HepG2 (cell line): ENCODE data around the gene JOSD1. TPM values are rescaled to one million over a fixed set of nuclear protein-coding genes. Genes with fewer than 3 reads are reported as not detected.

Experiments
- ATF3 ChIP-seq: sonication (generic); formaldehyde crosslinking; IDR thresholded peaks from 2 replicates; pipeline ENCODE4 v1.4.0; 2020; ENCODE audit warnings: missing genetic modification reagents
- DR1 ChIP-seq: sonication (generic); formaldehyde crosslinking; IDR thresholded peaks from 2 replicates; pipeline ENCODE4 v1.8.0; 2021; ENCODE audit warnings: mild to moderate bottlenecking, missing genetic modification reagents, inconsistent platforms
- KLF12 ChIP-seq: sonication (generic); formaldehyde crosslinking; IDR thresholded peaks from 2 replicates; pipeline ENCODE4 v1.4.0; 2020; ENCODE audit warnings: missing genetic modification reagents, borderline replicate concordance
- NKX3-1 ChIP-seq: sonication (generic); formaldehyde crosslinking; IDR thresholded peaks from 2 replicates; pipeline ENCODE4 v1.5.0; 2020; ENCODE audit warnings: missing genetic modification reagents
- SP1 ChIP-seq, 2 experiments: fragments of 450-650 bp in 1 of 2; sonication (generic) in 1 of 2; formaldehyde crosslinking in 1 of 2; IDR thresholded peaks; 2 replicates each; pipeline versions ENCODE4 v1.4.0 to v1.6.1; 2016 to 2020; ENCODE audit warnings: missing genetic modification reagents in 1 of 2
- STAT6 ChIP-seq: sonication (generic); formaldehyde crosslinking; IDR thresholded peaks from 2 replicates; pipeline ENCODE4 v1.4.0; 2020; ENCODE audit warnings: missing genetic modification reagents, mild to moderate bottlenecking, borderline replicate concordance
- ZFP91 ChIP-seq: sonication (generic); formaldehyde crosslinking; IDR thresholded peaks from 2 replicates; pipeline ENCODE4 v1.9.0; 2022; ENCODE audit warnings: missing genetic modification reagents, mild to moderate bottlenecking, borderline replicate concordance
- ZNF281 ChIP-seq: sonication (generic); formaldehyde crosslinking; IDR thresholded peaks from 2 replicates; pipeline ENCODE4 v1.4.0; 2020; ENCODE audit warnings: missing genetic modification reagents, borderline replicate concordance
- ZNF441 ChIP-seq: sonication (generic); formaldehyde crosslinking; IDR thresholded peaks from 2 replicates; pipeline ENCODE4 v1.7.0; 2021; ENCODE audit warnings: missing genetic modification reagents, borderline replicate concordance
- ZNF670 ChIP-seq: sonication (generic); formaldehyde crosslinking; IDR thresholded peaks from 2 replicates; pipeline ENCODE4 v1.8.0; 2022; ENCODE audit warnings: mild to moderate bottlenecking, missing genetic modification reagents, borderline replicate concordance
- ZNF687 ChIP-seq: sonication (generic); formaldehyde crosslinking; IDR thresholded peaks from 2 replicates; pipeline ENCODE4 v1.5.1; 2020; ENCODE audit warnings: mild to moderate bottlenecking, missing genetic modification reagents, moderate library complexity
- polyA plus RNA-seq, 8 experiments: library from polyadenylated mRNA; depleted of rRNA in 3 of 8; stranded (reverse) in 7 of 8; unstranded in 1 of 8; fragments of >200 nt; fragmentation: Illumina TruSeq in 4 of 8; extraction: Trizol in 4 of 8; gene quantifications; 2 replicates each; pipeline versions ENCODE4 v1.2.1 to v1.2.3, GENCODE V29; 2011 to 2016; ENCODE audit warnings: low read depth in 4 of 8, missing spikeins in 1 of 8, mixed read lengths in 1 of 8; ENCODE audit not compliant: insufficient read depth in 1 of 8
- total RNA-seq, 5 experiments: library from RNA; depleted of rRNA; stranded (reverse); fragments of >200 nt; fragmentation: Illumina TruSeq; extraction: Trizol; gene quantifications; 2 replicates each; pipeline ENCODE4 v1.2.3, GENCODE V29; 2016; ENCODE audit warnings: low read depth in 1 of 5
- TF ChIP-seq, protein P1 (sequence below): sonication (generic); formaldehyde crosslinking; IDR thresholded peaks from 2 replicates; pipeline ENCODE4 v1.4.0; 2020; ENCODE audit warnings: missing genetic modification reagents

Gene JOSD1
- total and polyA plus RNA-seq, 2 of the 13 experiments (the other 11 are each of a cell fraction or from before 2014, with no cell fraction given): 31.7 to 38.4 TPM

DNA sequence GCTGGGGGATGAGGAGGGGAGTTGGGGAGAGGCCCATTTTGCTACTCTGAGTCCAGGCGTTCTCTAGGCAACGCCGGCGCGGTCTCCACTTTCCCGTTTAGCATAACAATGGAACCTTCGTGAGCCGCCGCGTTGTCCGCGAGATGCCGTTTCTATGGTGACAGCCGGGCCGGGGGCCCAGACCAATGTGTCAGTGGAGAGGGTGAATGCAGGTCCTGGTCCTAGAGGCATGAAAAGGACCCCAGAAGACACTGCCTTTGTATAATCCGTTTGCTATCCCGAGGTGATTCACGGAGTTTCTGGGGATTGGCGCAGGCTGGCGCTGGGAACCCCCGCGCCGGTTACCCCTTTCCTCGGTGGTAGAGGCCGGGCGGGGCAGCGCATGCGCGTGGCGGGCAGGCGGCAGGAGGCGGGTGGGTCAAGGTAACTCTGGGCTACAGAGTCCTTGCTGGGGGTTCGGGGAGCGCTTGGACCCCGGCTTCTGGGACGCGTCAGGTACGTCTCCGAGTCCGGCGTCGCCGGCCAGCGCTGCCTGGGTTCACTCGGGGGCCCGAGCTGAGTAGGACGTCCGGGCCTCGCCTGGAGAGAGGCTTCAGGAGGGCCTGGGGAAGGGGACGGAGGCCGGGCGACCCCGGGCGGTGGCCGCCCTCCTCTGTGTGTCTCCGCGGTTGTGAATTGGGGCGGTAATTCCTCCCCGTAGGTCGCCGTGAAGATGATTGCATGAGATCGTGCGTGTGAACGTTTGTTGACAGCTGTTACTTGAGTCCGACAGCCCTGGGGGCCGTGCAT lies 44.3 kb downstream of the JOSD1 start, which contains the start of the genes CBY1 and FAM227A (continued):
- TF ChIP-seq, protein P1, sequence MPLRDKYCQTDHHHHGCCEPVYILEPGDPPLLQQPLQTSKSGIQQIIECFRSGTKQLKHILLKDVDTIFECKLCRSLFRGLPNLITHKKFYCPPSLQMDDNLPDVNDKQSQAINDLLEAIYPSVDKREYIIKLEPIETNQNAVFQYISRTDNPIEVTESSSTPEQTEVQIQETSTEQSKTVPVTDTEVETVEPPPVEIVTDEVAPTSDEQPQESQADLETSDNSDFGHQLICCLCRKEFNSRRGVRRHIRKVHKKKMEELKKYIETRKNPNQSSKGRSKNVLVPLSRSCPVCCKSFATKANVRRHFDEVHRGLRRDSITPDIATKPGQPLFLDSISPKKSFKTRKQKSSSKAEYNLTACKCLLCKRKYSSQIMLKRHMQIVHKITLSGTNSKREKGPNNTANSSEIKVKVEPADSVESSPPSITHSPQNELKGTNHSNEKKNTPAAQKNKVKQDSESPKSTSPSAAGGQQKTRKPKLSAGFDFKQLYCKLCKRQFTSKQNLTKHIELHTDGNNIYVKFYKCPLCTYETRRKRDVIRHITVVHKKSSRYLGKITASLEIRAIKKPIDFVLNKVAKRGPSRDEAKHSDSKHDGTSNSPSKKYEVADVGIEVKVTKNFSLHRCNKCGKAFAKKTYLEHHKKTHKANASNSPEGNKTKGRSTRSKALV: peak; percentile 60
- TF ChIP-seq SP1 (IDR thresholded peaks at IDR 0.05) (no peak), SP1 (CRISPR knock-in tag; IDR thresholded peaks at IDR 0.05) (peak; percentile 55; the same call in 1 of the 2 replicates), ZNF441 (CRISPR knock-in tag) (peak; percentile 63; the same call in 1 of the 2 replicates), DR1 (CRISPR knock-in tag) (no peak), KLF12 (CRISPR knock-in tag) (peak; percentile 80; the same call in 1 of the 2 replicates), ZNF281 (CRISPR knock-in tag) (no peak), ZNF687 (CRISPR knock-in tag) (peak; percentile 69), ATF3 (CRISPR knock-in tag) (no peak), ZNF670 (CRISPR knock-in tag) (peak; percentile 49; the same call in 1 of the 2 replicates), ZFP91 (CRISPR knock-in tag) (peak; percentile 18; the same call in 1 of the 2 replicates), NKX3-1 (CRISPR knock-in tag) (0 out of 2 replicates have a peak, but pooled peaks have one; percentile 14), STAT6 (CRISPR knock-in tag) (no peak)
